Ishikawa (cell line): ENCODE results near the gene FAM83G.

Experiments
- CEBPB ChIP-seq: IDR thresholded peaks from 2 replicates; pipeline ENCODE4 v1.6.1; 2012
- CREB1 ChIP-seq: IDR thresholded peaks from 2 replicates; pipeline ENCODE4 v1.6.1; 2012; ENCODE audit warnings: low read depth
- EGR1 ChIP-seq: IDR thresholded peaks from 2 replicates; pipeline ENCODE4 v1.6.1; 2012
- EP300 ChIP-seq: IDR thresholded peaks from 2 replicates; pipeline ENCODE4 v1.6.1; 2012; ENCODE audit warnings: borderline replicate concordance
- FOXM1 ChIP-seq: IDR thresholded peaks from 2 replicates; pipeline ENCODE4 v1.6.1; 2012; ENCODE audit warnings: low read depth, borderline replicate concordance
- MAX ChIP-seq: IDR thresholded peaks from 2 replicates; pipeline ENCODE4 v1.6.1; 2012
- NFIC ChIP-seq: IDR thresholded peaks from 2 replicates; pipeline ENCODE4 v1.6.1; 2012
- RAD21 ChIP-seq: IDR thresholded peaks from 2 replicates; pipeline ENCODE4 v1.6.1; 2012; ENCODE audit warnings: low read depth
- REST ChIP-seq: IDR thresholded peaks from 2 replicates; pipeline ENCODE4 v1.6.1; 2012; ENCODE audit warnings: low read depth, mild to moderate bottlenecking
- TAF1 ChIP-seq: IDR thresholded peaks from 2 replicates; pipeline ENCODE4 v1.6.1; 2012; ENCODE audit warnings: low read depth, mild to moderate bottlenecking
- TCF12 ChIP-seq: IDR thresholded peaks from 2 replicates; pipeline ENCODE4 v1.6.1; 2012; ENCODE audit warnings: low read depth
- TEAD4 ChIP-seq: IDR thresholded peaks from 2 replicates; pipeline ENCODE4 v1.6.1; 2012
- USF1 ChIP-seq: IDR thresholded peaks from 2 replicates; pipeline ENCODE4 v1.6.1; 2012
- YY1 ChIP-seq: IDR thresholded peaks from 2 replicates; pipeline ENCODE4 v1.6.1; 2012; ENCODE audit warnings: low read depth
- ZBTB7A ChIP-seq: IDR thresholded peaks from 2 replicates; pipeline ENCODE4 v1.6.1; 2012; ENCODE audit warnings: low read depth

FAM83G gene

GRCh38 chr17:18946536-18946935 is 58.0 kb downstream of the FAM83G start:
- TF ChIP-seq NFIC (no peak), ZBTB7A (no peak), TCF12 (no peak), CREB1 (no peak), USF1 (no peak), FOXM1 (no peak), REST (no peak), RAD21 (no peak)

- no peak for TF ChIP-seq NFIC
- no peak for TF ChIP-seq CREB1
- TF ChIP-seq USF1 = no peak
These were observed 59.9 kb downstream of the FAM83G start for GRCh38 chr17:18944646-18945045.

- TF ChIP-seq TCF12 = no peak
These were observed 65.9 kb downstream of the FAM83G start for GRCh38 chr17:18938692-18939023.

- TF ChIP-seq TCF12 = no peak
- no peak for TF ChIP-seq FOXM1
- no peak for TF ChIP-seq CEBPB
- no peak for TF ChIP-seq TEAD4
- TF ChIP-seq TAF1 = no peak
- TF ChIP-seq ZBTB7A = no peak
- no peak for TF ChIP-seq EP300
- no peak for TF ChIP-seq CREB1
- TF ChIP-seq YY1 = no peak
- TF ChIP-seq EGR1 = no peak
- no peak for TF ChIP-seq RAD21
- no peak for TF ChIP-seq USF1
- TF ChIP-seq REST = no peak
- TF ChIP-seq MAX = no peak
- TF ChIP-seq NFIC = no peak
These were observed 66.4 kb downstream of the FAM83G start for GRCh38 chr17:18937981-18938691.

GRCh38 chr17:18933102-18934058 is 71.2 kb downstream of the FAM83G start:
- TF ChIP-seq CEBPB (no peak), EGR1 (no peak), FOXM1 (no peak), USF1 (no peak), TAF1 (no peak), ZBTB7A (no peak), CREB1 (no peak), TEAD4 (no peak), NFIC (no peak), MAX (no peak), TCF12 (no peak), RAD21 (no peak), REST (no peak), EP300 (no peak)
